NCI-H2171 treated with DMSO at 0.1 percent for 48 hours (cell line): ENCODE measurements around the gene HIVEP2.

Experiments
- DNase-seq: peaks from one replicate; lab custom pipeline; 2025; lab: John Stamatoyannopoulos, UW

HIVEP2 gene

GRCh38 chr6:142781129-142781528 lies 163.8 kb downstream of the HIVEP2 start:
- DNase-seq, result no peak

GRCh38 chr6:142773859-142774648 lies 170.9 kb downstream of the HIVEP2 start:
- DNase-seq, result no peak

- no peak for DNase-seq
Measured at GRCh38 chr6:142773324-142773723, 171.7 kb downstream of the HIVEP2 start.

- no peak for DNase-seq
Measured at GRCh38 chr6:142771162-142771561, 173.8 kb downstream of the HIVEP2 start.

- DNase-seq, result no peak
Measured at GRCh38 chr6:142765306-142765705, 179.7 kb downstream of the HIVEP2 start.

- DNase-seq, result peak; percentile 23
Measured at GRCh38 chr6:142764311-142764710, 180.7 kb downstream of the HIVEP2 start.

- no peak for DNase-seq
Measured at GRCh38 chr6:142763205-142763604, 181.8 kb downstream of the HIVEP2 start.

GRCh38 chr6:142761756-142762155 lies 183.2 kb downstream of the HIVEP2 start:
- peak; percentile 16 for DNase-seq

GRCh38 chr6:142760152-142760551 lies 184.8 kb downstream of the HIVEP2 start:
- no peak for DNase-seq

GRCh38 chr6:142758629-142759025 lies 186.3 kb downstream of the HIVEP2 start:
- no peak for DNase-seq

- no peak for DNase-seq
Measured at GRCh38 chr6:142757852-142758628, 186.9 kb downstream of the HIVEP2 start.

- DNase-seq, result no peak
Measured at GRCh38 chr6:142756215-142756630, 188.8 kb downstream of the HIVEP2 start.

- no peak for DNase-seq
Measured at GRCh38 chr6:142753196-142753595, 191.8 kb downstream of the HIVEP2 start.

- DNase-seq, result no peak
Measured at GRCh38 chr6:142752348-142752747, 192.6 kb downstream of the HIVEP2 start.

GRCh38 chr6:142751452-142751851 lies 193.5 kb downstream of the HIVEP2 start:
- no peak for DNase-seq

- DNase-seq, result no peak
Measured at GRCh38 chr6:142750998-142751397, 194.0 kb downstream of the HIVEP2 start.

- DNase-seq, result no peak
Measured at GRCh38 chr6:142749556-142749955, 195.4 kb downstream of the HIVEP2 start.

- DNase-seq, result peak; percentile 6
Measured at GRCh38 chr6:142746524-142746923, 198.5 kb downstream of the HIVEP2 start.

GRCh38 chr6:142744836-142745235 lies 200.1 kb downstream of the HIVEP2 start:
- no peak for DNase-seq

- no peak for DNase-seq
Measured at GRCh38 chr6:142740449-142740848, 204.5 kb downstream of the HIVEP2 start.

- no peak for DNase-seq
Measured at GRCh38 chr6:142738731-142739130, 206.2 kb downstream of the HIVEP2 start.

GRCh38 chr6:142738035-142738396 lies 207.0 kb downstream of the HIVEP2 start:
- DNase-seq, result no peak

- peak; percentile 61 for DNase-seq
Measured at GRCh38 chr6:142737368-142738034, 207.5 kb downstream of the HIVEP2 start.
